GM18873 (cell line): ENCODE results near the gene EPB41L4B.
"Not testable (repeated sequence)": the region's sequence is repeated elsewhere in the genome, so short reads cannot be mapped to it uniquely, and the experiment has no call there.

Experiments used
- ATAC-seq: cut with Tn5 transposase; IDR thresholded peaks from one replicate; pipeline ENCODE4 v1.9.1; 2021; ENCODE audit warnings: mild to moderate bottlenecking, moderate library complexity, moderate number of reproducible peaks; ENCODE audit not compliant: unreplicated experiment, low FRiP score

EPB41L4B gene

DNA sequence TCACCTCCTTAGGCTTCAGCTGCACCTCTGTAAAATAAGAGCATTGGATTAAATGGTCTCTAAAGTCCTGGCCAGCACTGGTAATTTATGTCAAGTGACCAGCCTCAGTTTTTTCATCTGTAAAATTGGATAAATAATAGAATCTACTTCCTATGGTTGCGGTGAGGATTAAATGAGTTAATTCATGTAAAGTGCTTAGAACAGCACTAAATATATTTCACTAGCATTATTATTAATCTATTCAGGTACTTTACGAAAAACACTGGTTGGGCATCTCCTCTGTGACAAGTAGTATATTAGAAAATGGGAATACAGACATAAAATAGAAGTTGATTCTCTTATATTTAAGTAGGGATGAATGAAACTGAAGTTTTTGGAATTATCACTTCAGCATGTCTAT lies 187.3 kb downstream of the EPB41L4B start:
- no peak for ATAC-seq

DNA sequence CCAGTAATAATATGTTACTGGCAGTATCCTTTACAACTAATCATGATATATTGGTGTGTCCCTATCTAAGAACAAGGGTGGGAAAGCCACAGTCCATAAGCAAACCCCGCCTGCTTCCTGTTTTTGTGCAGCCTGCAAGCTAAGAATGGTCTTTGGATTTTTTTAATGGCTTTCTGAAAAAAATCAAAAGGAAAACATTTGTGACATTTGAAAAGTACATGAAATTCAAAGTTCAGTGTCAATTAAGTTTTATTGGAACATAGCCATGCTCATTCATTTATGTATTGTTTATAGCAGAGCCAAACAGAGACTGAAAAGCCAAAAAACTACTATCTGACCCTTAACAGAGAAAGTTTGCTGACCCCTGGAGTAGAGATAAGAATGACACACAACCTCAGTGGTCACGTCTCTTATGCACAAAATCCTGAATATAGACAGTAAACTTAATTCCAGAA lies 188.3 kb downstream of the EPB41L4B start:
- no peak for ATAC-seq

DNA sequence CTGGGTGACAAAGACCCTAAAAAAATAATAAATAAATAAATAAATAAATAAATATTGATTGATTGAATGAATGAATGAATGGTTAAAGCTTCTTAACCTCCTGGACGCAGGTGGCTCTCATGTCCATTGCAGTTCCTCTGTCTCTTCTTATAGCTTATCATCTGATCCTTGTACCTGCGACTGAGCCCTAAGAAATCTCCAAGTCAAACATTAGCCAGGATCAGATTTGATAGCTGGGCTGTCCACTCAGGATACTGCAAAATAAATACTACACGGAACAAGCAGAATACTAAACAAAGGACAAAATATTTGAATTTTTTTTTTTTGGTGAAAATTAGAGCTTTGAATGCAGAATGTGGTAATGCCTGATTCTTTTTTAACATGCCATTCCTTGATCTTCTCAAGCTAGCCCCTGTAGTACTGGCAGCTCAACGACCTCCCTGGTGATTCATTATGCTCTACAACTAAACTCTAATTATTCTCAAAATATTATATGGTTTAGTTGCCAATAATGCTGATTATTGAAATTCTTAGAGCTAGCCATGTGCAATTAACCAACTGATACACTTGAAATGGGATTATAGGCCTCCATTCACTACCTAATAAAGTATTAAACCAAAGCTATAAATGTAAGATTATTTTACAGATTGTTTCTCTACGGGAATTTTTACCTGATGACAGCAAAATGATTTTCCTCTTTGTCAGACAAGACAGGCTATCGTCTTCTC lies 191.2 kb downstream of the EPB41L4B start:
- ATAC-seq: no peak

DNA sequence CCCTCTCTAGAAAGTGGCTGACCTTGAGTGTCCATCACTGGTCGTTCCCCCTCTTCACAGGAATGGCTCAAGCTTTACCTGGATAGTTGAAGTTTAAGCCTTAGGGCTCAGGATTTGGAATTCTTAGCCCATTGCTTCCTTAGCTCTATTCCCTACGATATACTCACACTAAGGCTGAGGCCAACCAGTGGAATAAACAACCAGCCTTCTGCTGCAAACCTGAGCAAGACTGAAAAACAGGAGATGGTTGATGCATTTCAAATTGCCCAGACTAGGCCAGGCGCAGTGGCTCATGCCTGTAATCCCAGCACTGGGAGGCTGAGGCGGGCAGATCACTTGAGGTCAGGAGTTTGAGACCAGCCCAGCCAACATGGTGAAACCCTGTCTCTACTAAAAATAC lies 194.2 kb downstream of the EPB41L4B start:
- not testable (repeated sequence) for ATAC-seq

DNA sequence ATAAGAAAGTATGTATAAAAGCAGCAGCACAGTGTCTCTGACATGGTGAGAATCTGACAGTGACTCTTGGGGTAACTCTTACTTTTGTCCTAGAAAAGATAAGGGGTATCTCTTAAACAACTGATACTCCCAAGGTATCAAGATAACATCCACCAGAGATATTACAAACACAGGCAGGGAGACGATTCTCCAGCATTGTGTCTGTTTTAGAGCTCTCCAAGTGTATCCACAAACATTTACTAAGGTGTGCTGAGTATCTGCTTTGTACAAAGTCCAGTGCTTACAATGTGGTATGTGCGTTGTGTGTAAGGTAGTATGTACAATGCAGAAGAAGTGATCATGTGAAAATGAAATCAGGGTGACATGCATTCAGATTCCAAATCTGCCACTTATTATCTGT lies 196.7 kb downstream of the EPB41L4B start:
- no peak for ATAC-seq

DNA sequence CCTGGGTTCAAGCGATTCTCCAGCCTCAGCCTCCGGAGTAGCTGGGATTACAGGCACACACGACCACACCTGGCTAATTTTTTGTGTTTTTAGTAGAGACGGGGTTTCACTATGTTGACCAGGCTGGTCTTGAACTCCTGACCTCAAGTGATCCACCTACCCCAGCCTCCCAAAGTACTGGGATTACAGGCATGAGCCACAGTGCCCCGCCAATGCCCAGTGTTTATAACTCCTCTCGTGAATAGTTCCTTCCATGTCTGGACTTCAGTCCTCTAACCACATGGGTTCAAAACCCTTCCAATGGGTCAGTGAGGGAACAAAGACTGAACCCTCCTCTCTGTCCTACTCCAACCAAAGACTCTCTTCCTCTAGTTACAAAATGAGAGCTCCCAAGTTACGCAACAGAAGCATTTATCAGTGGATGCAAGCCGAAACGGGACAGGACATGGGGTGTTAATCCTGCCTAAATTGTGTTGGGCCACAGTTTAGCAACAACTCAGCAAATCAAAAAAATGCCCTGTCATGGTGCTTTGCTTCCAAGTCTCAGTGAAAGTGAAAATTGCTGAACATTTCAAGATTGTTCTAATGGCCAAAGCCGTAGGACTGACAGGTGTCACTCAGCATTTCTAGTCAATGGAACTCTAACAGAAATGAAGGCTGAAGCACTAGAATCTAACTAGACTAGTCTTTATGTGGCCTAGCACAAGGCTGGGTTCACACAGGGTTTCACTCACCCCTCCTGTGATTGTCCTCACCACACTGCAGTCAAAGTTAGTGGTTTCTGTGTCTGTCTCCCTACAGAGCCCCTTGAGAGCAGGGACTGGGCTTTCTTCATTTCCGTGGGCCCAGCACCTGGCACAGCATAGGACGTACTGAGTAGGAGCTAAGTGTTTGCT lies 197.9 kb downstream of the EPB41L4B start:
- ATAC-seq: peak; percentile 30
